ENCODE results near the gene CC2D2A. TPM values are rescaled to one million over a fixed set of nuclear protein-coding genes. Genes with fewer than 3 reads are reported as not detected.

The CC2D2A gene
- total RNA-seq, 2 donors from 2014 or later = 13.5 to 38.1 TPM

GRCh38 chr4:15543537-15544247 lies 74.0 kb downstream of the CC2D2A start:
- Histone ChIP-seq H3K27ac (no peak overlapping the region), H3K4me3 (no peak overlapping the region), H3K4me1 (replicated peaks) (no peaks in the 10 kb centered on the region), H3K27me3 (replicated peaks; ENCODE audit: insufficient read depth) (no peaks in the 10 kb centered on the region), H3K9me3 (no peaks in the 10 kb centered on the region), H3K36me3 (no peaks in the 10 kb centered on the region)
- intact Hi-C loops (cut with DNase I) = no loop called here
- DNase-seq (ENCODE audit: low spot score) = no peak
- TF ChIP-seq CTCF (IDR thresholded peaks at IDR 0.05) = no peak
- 75% methylated on average over 6 of the region's 6 CpGs for WGBS

GRCh38 chr4:15544248-15544729 lies 74.6 kb downstream of the CC2D2A start:
- no peak for DNase-seq (ENCODE audit: low spot score)
- no peaks in the 10 kb centered on the region for H3K27me3 ChIP-seq (replicated peaks; ENCODE audit: insufficient read depth)
- no peak for TF ChIP-seq CTCF (IDR thresholded peaks at IDR 0.05)
- no peak for TF ChIP-seq POLR2AphosphoS5 (IDR thresholded peaks at IDR 0.05)
- no peak for TF ChIP-seq POLR2A (IDR thresholded peaks at IDR 0.05)
- H3K4me1 ChIP-seq (replicated peaks) = no peaks in the 10 kb centered on the region
- H3K9me3 ChIP-seq = no peaks in the 10 kb centered on the region
- no peaks in the 10 kb centered on the region for H3K36me3 ChIP-seq
- intact Hi-C loops (cut with DNase I) = no loop called here
- H3K4me3 ChIP-seq = no peak overlapping the region
- H3K27ac ChIP-seq = no peak overlapping the region
- WGBS = 70% methylated on average over 1 of the region's 1 CpG

- intact Hi-C loops (cut with DNase I) = no loop called here
- H3K27ac ChIP-seq = no peak overlapping the region
- no peaks in the 10 kb centered on the region for H3K4me1 ChIP-seq (replicated peaks)
- 90% methylated on average over 2 of the region's 2 CpGs for WGBS
- no peaks in the 10 kb centered on the region for H3K36me3 ChIP-seq
- TF ChIP-seq POLR2A (IDR thresholded peaks at IDR 0.05) (no peak), CTCF (IDR thresholded peaks at IDR 0.05) (no peak), POLR2AphosphoS5 (IDR thresholded peaks at IDR 0.05) (no peak)
- no peak for DNase-seq (ENCODE audit: low spot score)
- H3K9me3 ChIP-seq = no peaks in the 10 kb centered on the region
- H3K27me3 ChIP-seq (replicated peaks; ENCODE audit: insufficient read depth) = no peaks in the 10 kb centered on the region
- no peak overlapping the region for H3K4me3 ChIP-seq
Observed at GRCh38 chr4:15545371-15545770, 75.7 kb downstream of the CC2D2A start.

- Histone ChIP-seq H3K4me1 (replicated peaks) (no peaks in the 10 kb centered on the region), H3K4me3 (no peak overlapping the region), H3K27me3 (replicated peaks; ENCODE audit: insufficient read depth) (no peaks in the 10 kb centered on the region), H3K27ac (no peak overlapping the region), H3K36me3 (no peaks in the 10 kb centered on the region), H3K9me3 (no peaks in the 10 kb centered on the region)
- intact Hi-C loops (cut with DNase I) = no loop called here
- TF ChIP-seq POLR2A (IDR thresholded peaks at IDR 0.05) (no peak), CTCF (IDR thresholded peaks at IDR 0.05) (no peak), POLR2AphosphoS5 (IDR thresholded peaks at IDR 0.05) (no peak)
- 89% methylated on average over 3 of the region's 3 CpGs for WGBS
- DNase-seq (ENCODE audit: low spot score) = no peak
Observed at GRCh38 chr4:15547392-15547791, 77.7 kb downstream of the CC2D2A start.

- no peak for DNase-seq (ENCODE audit: low spot score)
- Histone ChIP-seq H3K36me3 (no peaks in the 10 kb centered on the region), H3K27ac (no peak overlapping the region), H3K9me3 (no peaks in the 10 kb centered on the region), H3K4me1 (replicated peaks) (no peaks in the 10 kb centered on the region), H3K27me3 (replicated peaks; ENCODE audit: insufficient read depth) (no peaks in the 10 kb centered on the region), H3K4me3 (no peak overlapping the region)
- intact Hi-C loops (cut with DNase I) = no loop called here
- TF ChIP-seq CTCF (IDR thresholded peaks at IDR 0.05) (no peak), POLR2AphosphoS5 (IDR thresholded peaks at IDR 0.05) (no peak), POLR2A (IDR thresholded peaks at IDR 0.05) (no peak)
- WGBS = 97% methylated on average over 3 of the region's 3 CpGs
Observed at GRCh38 chr4:15550491-15550890, 80.8 kb downstream of the CC2D2A start.

Data from prostate gland (tissue), 2 donors.